Naive B cell (primary cell): ENCODE measurements around the gene C1orf141. TPM values are rescaled to one million over a fixed set of nuclear protein-coding genes. Genes with fewer than 3 reads are reported as not detected.

ENCODE experiments used
- ATAC-seq, 2 donors: fragments of 150-1000 bp; cut with Tn5 transposase; 2 replicates each; pipeline ENCODE4 v1.10.0; 2021; ENCODE audit warnings: low read depth in 2 of 2, mild to moderate bottlenecking in 2 of 2, moderate library complexity in 2 of 2
- DNase-seq: peaks from one replicate; pipeline ENCODE4 v3.0.0; 2022
- H3K27ac Mint-ChIP-seq, 6 donors: one replicate each; pipeline ENCODE4 v1.8.0; 2020 to 2022; ENCODE audit warnings: mild to moderate bottlenecking in 6 of 6, mixed read lengths in 6 of 6, moderate library complexity in 5 of 6, inconsistent platforms in 2 of 6
- H3K27me3 Mint-ChIP-seq, 3 donors: one replicate each; pipeline ENCODE4 v1.8.0; 2021 to 2022; ENCODE audit warnings: mixed read lengths in 3 of 3, mild to moderate bottlenecking in 1 of 3
- H3K36me3 Mint-ChIP-seq, 2 donors: one replicate each; pipeline ENCODE4 v1.8.0; 2020 to 2022; ENCODE audit warnings: mixed read lengths in 2 of 2, inconsistent platforms in 1 of 2, mild to moderate bottlenecking in 1 of 2
- H3K4me1 Mint-ChIP-seq, 3 donors: one replicate each; pipeline ENCODE4 v1.8.0; 2020 to 2022; ENCODE audit warnings: mixed read lengths in 3 of 3, inconsistent platforms in 1 of 3, mild to moderate bottlenecking in 1 of 3, moderate library complexity in 1 of 3
- H3K4me3 Mint-ChIP-seq, 8 donors: one replicate each; pipeline ENCODE4 v1.8.0; 2020 to 2022; ENCODE audit warnings: mild to moderate bottlenecking in 8 of 8, mixed read lengths in 8 of 8, moderate library complexity in 8 of 8, inconsistent platforms in 2 of 8
- H3K9me3 Mint-ChIP-seq, 7 donors: one replicate each; pipeline ENCODE4 v1.8.0; 2020 to 2022; ENCODE audit warnings: mixed read lengths in 7 of 7, mild to moderate bottlenecking in 5 of 7, inconsistent platforms in 2 of 7, moderate library complexity in 1 of 7
- polyA plus RNA-seq, 6 donors: library from polyadenylated mRNA; unstranded; fragments of 300-500 nt; fragmentation: Illumina TruSeq; gene quantifications; one replicate each; pipeline ENCODE4 v1.2.3, GENCODE V29; 2021; ENCODE audit warnings: low read depth in 6 of 6

C1orf141 gene
- polyA plus RNA-seq, 6 donors from 2014 or later: not detected

DNA sequence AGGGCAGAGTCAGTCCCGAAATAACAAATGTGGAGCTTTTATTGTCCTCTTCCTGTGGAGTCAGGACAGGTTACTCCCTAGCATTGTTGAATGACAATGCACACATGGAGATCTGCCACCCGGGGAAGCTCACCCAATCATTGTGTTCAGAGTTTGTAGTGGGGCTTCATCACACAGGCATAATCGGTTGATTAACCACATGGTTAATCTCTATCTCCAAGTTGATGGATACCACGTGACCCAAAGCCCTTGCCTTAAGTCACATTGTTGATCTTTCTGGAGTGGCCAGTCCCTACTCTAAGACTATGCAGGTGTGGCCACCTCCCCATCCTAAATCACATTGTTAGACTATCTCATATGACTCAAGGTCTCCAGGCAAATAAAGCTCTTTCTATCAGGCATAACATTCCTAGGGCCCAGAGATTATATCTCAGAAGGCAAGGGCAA, 2.6 kb upstream of the C1orf141 start:
- no peaks in the 10 kb centered on the region for H3K9me3 Mint-ChIP-seq
- ATAC-seq (no peak), DNase-seq (no peak)
- H3K4me3 Mint-ChIP-seq: no peak overlapping the region
- H3K36me3 Mint-ChIP-seq: no peaks in the 10 kb centered on the region
- H3K27me3 Mint-ChIP-seq: peaks cover 0 to 8% (median 8%) of the 10 kb centered on the region in 3 donors
- H3K27ac Mint-ChIP-seq: no peak overlapping the region
- peaks cover 5 to 10% (median 6%) of the 10 kb centered on the region in 3 donors for H3K4me1 Mint-ChIP-seq

DNA sequence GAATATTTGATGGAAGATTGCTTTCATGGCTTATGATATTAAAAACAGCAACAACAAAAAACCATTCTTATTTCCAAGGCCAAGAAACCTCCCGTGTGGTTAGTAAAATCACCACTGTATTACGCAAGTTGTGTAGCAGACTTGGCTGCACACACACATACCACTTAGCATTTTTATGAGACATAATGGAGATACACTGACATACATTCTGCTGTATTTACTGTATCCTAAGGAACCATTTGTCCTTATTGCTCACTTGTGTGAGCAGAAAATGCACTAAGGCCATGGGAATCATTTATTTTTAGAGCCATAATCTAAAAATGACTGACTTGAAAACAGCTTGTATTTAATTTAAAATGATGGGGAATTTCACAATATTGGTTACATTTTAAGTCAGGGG, 584 bp upstream of the C1orf141 start:
- Mint-ChIP-seq H3K4me1 (peaks cover 5 to 10% (median 6%) of the 10 kb centered on the region in 3 donors), H3K9me3 (no peaks in the 10 kb centered on the region), H3K27ac (no peak overlapping the region), H3K36me3 (no peaks in the 10 kb centered on the region), H3K4me3 (peak overlapping the region in 2 of 8 donors; percentile 74 to 91), H3K27me3 (peaks cover 0 to 8% (median 8%) of the 10 kb centered on the region in 3 donors)
- ATAC-seq (no peak), DNase-seq (no peak)

DNA sequence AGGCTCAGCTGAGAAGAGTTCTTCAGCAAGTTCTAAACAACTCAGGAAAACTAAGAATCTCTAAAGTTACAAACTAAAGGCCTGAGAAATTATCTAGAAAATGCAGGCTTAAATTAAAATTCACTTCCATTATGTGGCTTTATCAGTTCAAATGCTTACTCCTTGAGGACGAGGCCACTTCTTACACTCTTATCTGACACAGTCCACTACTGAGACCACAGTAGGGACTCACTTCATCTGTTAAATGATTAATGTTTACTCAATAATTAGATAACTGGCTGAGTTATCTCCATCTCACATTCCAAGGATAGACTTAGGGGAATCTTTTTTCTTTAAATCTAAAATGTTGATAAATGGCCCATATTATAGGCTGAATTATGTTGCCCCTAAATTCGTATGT, 1.6 kb downstream of the C1orf141 start:
- Mint-ChIP-seq H3K4me3 (no peak overlapping the region), H3K27ac (no peak overlapping the region), H3K27me3 (peaks cover 0 to 8% (median 8%) of the 10 kb centered on the region in 3 donors), H3K9me3 (no peaks in the 10 kb centered on the region), H3K36me3 (no peaks in the 10 kb centered on the region), H3K4me1 (peaks cover 5 to 10% (median 6%) of the 10 kb centered on the region in 3 donors)
- no peak for DNase-seq
- ATAC-seq: no peak

DNA sequence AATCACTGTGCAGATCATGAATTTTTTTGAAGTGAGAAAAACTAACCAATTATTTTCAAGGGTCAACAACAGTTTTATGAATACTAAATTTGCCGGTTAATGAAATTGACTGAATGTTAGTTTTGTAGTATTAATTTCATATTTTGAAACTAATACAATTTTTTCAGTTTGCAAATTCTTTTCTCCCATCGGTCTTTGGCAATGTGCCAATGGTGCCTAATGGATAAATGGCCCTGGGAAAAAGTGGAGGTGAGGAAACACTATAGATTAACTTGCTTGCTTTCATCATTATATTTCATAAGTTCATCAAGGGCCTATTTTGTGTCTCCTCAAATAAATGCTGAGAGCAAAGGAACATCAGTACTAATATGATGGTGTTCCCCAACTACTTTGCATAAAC, 4.1 kb downstream of the C1orf141 start:
- Mint-ChIP-seq H3K9me3 (no peaks in the 10 kb centered on the region), H3K4me3 (no peak overlapping the region), H3K27ac (no peak overlapping the region), H3K36me3 (no peaks in the 10 kb centered on the region), H3K4me1 (peaks cover 5 to 10% (median 6%) of the 10 kb centered on the region in 3 donors), H3K27me3 (peaks cover 0 to 8% (median 4%) of the 10 kb centered on the region in 3 donors)
- no peak for DNase-seq
- no peak for ATAC-seq

DNA sequence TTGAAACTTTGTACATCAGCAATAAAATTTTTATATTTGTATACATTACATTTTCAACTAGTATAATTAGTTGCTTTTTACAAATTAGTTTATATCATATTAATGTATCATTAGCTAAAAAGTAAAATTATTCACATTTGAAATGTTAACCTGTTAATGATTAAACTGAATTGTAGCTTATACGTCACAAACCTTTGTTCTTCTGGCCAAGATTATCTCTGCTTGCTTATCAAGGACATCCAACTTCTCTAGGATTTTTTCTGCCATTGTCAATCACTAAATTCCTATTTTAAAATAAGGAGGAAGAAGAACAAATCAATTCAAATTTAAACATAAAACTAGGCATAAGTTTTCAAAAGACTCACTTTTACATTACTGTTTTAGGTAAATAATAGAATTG, 7.8 kb downstream of the C1orf141 start:
- Mint-ChIP-seq H3K27ac (no peak overlapping the region), H3K27me3 (no peaks in the 10 kb centered on the region)
- ATAC-seq: no peak

DNA sequence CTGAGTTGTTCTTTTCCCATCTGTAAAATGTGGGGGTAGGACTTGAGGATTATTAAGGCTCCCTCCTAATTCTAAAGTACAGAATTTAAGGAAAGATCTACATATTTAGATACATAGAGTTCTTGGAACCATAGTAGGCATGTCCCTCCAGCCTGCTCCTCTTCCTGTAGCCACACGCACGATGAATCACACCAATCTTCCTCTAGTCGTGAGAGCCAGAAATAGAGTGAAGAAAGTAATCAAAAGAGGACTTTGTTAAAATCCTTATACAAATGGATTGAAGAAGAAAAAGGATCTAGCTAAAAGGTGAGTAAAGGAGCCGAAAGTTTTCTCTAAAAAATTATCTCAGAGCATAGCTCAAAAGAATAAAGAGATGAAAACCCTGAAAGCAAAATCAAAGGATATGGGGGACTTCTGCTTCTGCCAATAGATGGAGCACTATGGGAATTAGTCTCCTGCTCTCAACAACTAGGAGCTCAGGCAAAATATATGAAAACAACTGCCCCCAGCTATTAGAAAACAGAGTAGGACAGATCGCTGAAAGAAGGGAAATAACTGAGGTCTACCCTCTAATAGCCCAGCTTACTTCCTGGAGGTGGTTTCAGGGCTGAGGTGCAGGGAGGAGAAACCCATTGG, 8.5 kb downstream of the C1orf141 start:
- H3K27ac Mint-ChIP-seq: peak overlapping the region in 2 of 6 donors; percentile 5 to 75
- no peaks in the 10 kb centered on the region for H3K9me3 Mint-ChIP-seq
- no peaks in the 10 kb centered on the region for H3K4me1 Mint-ChIP-seq
- H3K36me3 Mint-ChIP-seq: no peaks in the 10 kb centered on the region
- no peaks in the 10 kb centered on the region for H3K27me3 Mint-ChIP-seq
- DNase-seq: no peak
- no peak for ATAC-seq
- no peak overlapping the region for H3K4me3 Mint-ChIP-seq

More for the DNA sequence above, 7.8 kb downstream of the C1orf141 start:
- Mint-ChIP-seq H3K4me3 (no peak overlapping the region), H3K9me3 (no peaks in the 10 kb centered on the region), H3K4me1 (no peaks in the 10 kb centered on the region), H3K36me3 (no peaks in the 10 kb centered on the region)
- DNase-seq: no peak

DNA sequence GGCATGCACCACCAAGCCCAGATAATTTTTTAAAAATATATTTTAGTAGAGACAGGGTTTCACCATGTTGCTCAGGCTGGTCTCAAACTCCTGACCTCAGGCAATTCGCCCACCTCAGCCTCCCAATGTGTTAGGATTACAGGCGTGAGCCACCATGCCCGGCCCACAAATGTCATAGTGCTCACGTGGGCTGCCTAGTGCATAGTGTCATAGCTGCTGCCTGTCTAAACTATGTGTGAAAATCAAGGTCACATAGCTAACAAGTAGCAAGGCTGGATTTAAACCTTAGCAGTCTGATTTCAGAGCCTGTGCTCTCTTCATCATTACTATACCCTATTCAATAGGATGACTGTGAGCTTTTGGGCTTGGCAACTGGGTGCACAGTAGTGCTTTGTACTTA, 10.3 kb downstream of the C1orf141 start:
- ATAC-seq (no peak), DNase-seq (no peak)
- H3K4me3 Mint-ChIP-seq: no peak overlapping the region
- peak overlapping the region in 1 of 6 donors; percentile 53 for H3K27ac Mint-ChIP-seq
- H3K9me3 Mint-ChIP-seq: peaks cover 0 to 6% (median 0%) of the 10 kb centered on the region in 7 donors
- H3K4me1 Mint-ChIP-seq: no peaks in the 10 kb centered on the region
- no peaks in the 10 kb centered on the region for H3K36me3 Mint-ChIP-seq
- H3K27me3 Mint-ChIP-seq: no peaks in the 10 kb centered on the region

DNA sequence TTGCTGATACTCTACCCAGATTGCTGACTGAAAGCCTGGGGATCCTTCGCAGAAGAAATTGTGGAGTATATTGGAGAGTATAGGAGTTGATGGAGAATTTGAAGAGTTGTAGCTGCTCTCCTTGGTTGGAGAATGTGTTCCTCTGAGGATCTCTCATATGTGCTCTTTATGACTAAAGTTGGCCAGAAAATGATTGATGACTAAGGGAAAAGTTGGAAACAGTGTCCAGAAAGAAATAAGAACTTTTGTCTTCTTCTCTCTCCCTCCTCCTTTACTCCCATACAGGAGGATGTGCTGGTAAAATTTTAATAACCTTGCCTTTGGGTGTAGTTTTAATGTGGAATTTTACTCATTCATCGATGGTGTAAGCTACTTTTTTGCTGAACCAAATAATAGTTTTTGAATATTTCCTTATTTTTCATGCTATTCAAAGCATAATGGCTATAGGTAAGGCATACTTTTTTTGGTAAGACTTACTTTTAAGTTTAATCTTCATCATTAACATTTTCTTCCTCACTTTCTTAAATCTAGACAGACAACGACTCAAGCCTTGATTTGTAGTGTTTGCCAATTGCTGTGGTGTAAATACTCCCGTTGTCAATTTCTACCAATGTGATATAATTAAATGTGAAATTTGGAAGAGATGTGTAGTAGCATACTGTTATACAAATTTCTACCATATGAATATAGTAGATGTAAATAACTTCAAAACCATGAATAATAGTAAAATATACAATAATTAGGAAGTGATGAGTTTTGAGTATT, 13.7 kb downstream of the C1orf141 start:
- H3K27ac Mint-ChIP-seq: peak overlapping the region in 1 of 6 donors; percentile 77

DNA sequence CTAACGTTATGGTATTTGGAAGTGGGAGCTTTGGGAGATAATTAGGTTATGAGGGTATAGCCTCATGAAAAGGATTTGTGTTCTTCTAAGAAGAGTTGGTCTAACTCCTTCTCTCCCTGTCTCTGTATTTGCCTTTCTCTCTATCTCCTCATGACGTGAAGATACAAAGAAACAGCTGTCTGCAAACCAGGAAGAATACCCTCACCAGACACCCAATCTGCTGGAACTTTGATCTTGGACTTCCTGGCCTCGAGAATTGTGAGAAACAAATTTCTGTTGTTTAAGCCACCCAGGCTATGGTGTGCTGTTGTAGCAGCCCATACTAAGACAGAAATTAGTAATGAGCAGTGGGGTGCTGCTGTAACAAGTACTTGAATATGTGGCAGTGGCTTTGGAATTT, 16.1 kb downstream of the C1orf141 start:
- peaks cover 3 to 16% (median 8%) of the 10 kb centered on the region in 7 donors for H3K9me3 Mint-ChIP-seq
- H3K4me1 Mint-ChIP-seq: peaks cover 0 to under 1% (median 0%) of the 10 kb centered on the region in 3 donors
- no peak overlapping the region for H3K27ac Mint-ChIP-seq
- DNase-seq (no peak), ATAC-seq (no peak)
- peaks cover 0 to 4% (median 0%) of the 10 kb centered on the region in 3 donors for H3K27me3 Mint-ChIP-seq
- peaks cover 6 to 7% of the 10 kb centered on the region in 2 donors for H3K36me3 Mint-ChIP-seq
- H3K4me3 Mint-ChIP-seq: no peak overlapping the region

More for the DNA sequence above, 13.7 kb downstream of the C1orf141 start:
- H3K27me3 Mint-ChIP-seq: peaks cover 0 to 4% (median 0%) of the 10 kb centered on the region in 3 donors
- H3K4me3 Mint-ChIP-seq: no peak overlapping the region
- H3K4me1 Mint-ChIP-seq: no peaks in the 10 kb centered on the region
- no peak for ATAC-seq
- peaks cover 0 to 6% (median 0%) of the 10 kb centered on the region in 7 donors for H3K9me3 Mint-ChIP-seq
- H3K36me3 Mint-ChIP-seq: no peaks in the 10 kb centered on the region
- no peak for DNase-seq

DNA sequence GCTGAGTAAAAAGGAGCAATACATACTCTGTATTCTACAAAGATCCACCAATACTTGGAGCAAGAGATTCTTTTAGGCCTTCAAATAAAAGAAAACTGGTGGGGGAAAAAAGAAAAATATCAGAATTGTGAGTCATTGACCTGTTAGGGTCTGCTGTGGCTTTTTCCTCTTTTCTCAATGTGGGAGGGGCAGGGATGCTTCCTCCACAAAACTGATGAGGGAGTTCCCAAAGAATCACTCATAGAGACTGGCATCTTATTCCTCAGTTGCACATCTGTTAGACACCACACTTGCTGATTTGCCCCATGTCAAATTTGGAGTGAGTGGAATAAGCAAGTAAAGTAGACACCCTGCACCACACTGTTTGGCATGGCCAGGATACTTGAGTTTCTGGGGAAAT, 16.6 kb downstream of the C1orf141 start:
- Mint-ChIP-seq H3K4me3 (no peak overlapping the region), H3K27ac (no peak overlapping the region), H3K36me3 (peaks cover 6 to 7% of the 10 kb centered on the region in 2 donors), H3K4me1 (peaks cover 0 to 5% (median 3%) of the 10 kb centered on the region in 3 donors), H3K9me3 (peaks cover 3 to 16% (median 10%) of the 10 kb centered on the region in 7 donors), H3K27me3 (peaks cover 0 to 4% (median 0%) of the 10 kb centered on the region in 3 donors)
- DNase-seq: no peak
- no peak for ATAC-seq

DNA sequence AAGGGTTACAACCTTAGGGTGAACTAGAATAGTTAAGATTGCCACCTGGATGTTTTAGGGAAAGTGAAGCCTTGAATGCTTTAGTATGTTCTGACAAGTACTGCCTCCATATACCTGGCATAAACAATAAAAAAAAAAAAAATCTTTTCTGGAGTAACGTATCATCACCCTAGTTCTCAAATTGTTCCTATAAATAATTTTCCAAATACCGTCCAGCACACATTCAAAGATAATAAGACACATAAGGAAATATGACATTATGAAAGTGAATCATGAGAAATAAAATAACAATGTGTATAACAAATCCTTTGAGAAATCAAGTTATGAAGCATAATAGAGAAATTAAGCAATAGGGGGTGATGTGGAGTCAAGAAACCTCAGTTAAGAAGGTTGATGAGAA, 20.6 kb downstream of the C1orf141 start:
- H3K4me3 Mint-ChIP-seq: no peak overlapping the region
- peak overlapping the region in 2 of 6 donors; percentile 31 to 82 for H3K27ac Mint-ChIP-seq
- peaks cover 17 to 32% (median 26%) of the 10 kb centered on the region in 3 donors for H3K4me1 Mint-ChIP-seq
- ATAC-seq: no peak
- peaks cover 3 to 19% (median 10%) of the 10 kb centered on the region in 7 donors for H3K9me3 Mint-ChIP-seq
- peaks cover 0 to 3% (median 0%) of the 10 kb centered on the region in 3 donors for H3K27me3 Mint-ChIP-seq
- DNase-seq: no peak
- H3K36me3 Mint-ChIP-seq: peaks cover 6 to 7% of the 10 kb centered on the region in 2 donors

DNA sequence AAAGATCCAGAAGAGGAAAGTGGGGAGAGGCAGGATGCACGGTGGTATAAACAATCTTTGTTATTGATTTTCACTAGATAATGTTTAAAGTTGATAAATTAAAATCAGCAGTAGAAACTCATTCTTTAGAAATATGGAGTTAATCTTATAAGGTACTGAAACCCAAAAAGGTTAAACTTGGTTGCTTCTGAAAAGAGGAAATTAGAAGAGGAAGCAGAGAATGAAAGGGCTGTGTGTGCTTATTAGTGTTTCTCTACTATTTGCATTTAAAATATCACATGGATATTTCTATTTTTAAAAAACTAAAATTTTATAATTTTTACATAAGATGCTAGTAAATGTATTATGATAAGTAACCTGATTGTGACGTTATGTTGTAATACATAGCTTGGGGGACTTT, 24.4 kb downstream of the C1orf141 start:
- peaks cover 3 to 19% (median 10%) of the 10 kb centered on the region in 7 donors for H3K9me3 Mint-ChIP-seq
- peak; percentile 53 for DNase-seq
- H3K4me1 Mint-ChIP-seq: peaks cover 17 to 43% (median 31%) of the 10 kb centered on the region in 3 donors
- peaks cover 6 to 7% of the 10 kb centered on the region in 2 donors for H3K36me3 Mint-ChIP-seq
- peak; percentile 82 to 84 for ATAC-seq
- peak overlapping the region in 2 of 6 donors; percentile 12 to 70 for H3K27ac Mint-ChIP-seq
- no peaks in the 10 kb centered on the region for H3K27me3 Mint-ChIP-seq
- H3K4me3 Mint-ChIP-seq: peak overlapping the region in 7 of 8 donors; percentile 13 to 82 (median 56)

DNA sequence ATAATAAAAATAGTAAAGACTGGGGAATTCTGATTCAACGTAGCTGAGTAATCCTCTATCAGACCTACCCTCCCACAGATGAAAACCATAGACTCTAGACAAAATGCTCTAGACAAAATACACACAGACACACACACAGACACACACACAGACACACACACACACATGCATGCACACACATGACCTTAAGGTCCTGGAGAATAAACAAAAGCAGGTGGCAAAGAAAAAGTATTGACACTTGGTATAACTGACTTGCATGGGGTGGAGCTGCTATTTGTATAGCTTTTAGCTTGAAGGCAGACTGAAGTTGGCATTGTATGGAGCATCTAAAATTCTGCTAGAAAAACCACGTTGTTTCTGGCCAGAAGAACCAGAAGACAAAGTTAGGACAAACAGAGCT, 29.3 kb downstream of the C1orf141 start:
- H3K9me3 Mint-ChIP-seq: no peaks in the 10 kb centered on the region
- no peak overlapping the region for H3K27ac Mint-ChIP-seq
- peaks cover 6 to 21% (median 17%) of the 10 kb centered on the region in 3 donors for H3K4me1 Mint-ChIP-seq
- no peaks in the 10 kb centered on the region for H3K27me3 Mint-ChIP-seq
- H3K4me3 Mint-ChIP-seq: no peak overlapping the region
- DNase-seq: no peak
- no peak for ATAC-seq
- no peaks in the 10 kb centered on the region for H3K36me3 Mint-ChIP-seq
